Measurements from ENCODE around the gene CR1.

GRCh38 chr1:207649210-207649753, 153.3 kb downstream of the CR1 start:
- TF ChIP-seq CTCF (conservative IDR thresholded peaks at IDR 0.05; ENCODE audit: low read length) (no peak), EZH2phosphoT487 (IDR thresholded peaks at IDR 0.05; ENCODE audit: borderline replicate concordance, low read depth, low read length) (no peak)

Measured in OCI-LY7 (cell line).